Epithelial cell of esophagus (primary cell): Measurements from ENCODE around the gene PLBD2.

Experiments
- DNase-seq: peaks from one replicate; pipeline ENCODE4 v3.0.0; 2010; ENCODE audit warnings: low read depth
- H3K4me3 ChIP-seq: 2 replicates; pipeline ENCODE4 v1.5.1; 2011; ENCODE audit warnings: mild to moderate bottlenecking, low read length, control low read depth
- CTCF ChIP-seq: IDR thresholded peaks from 2 replicates; pipeline ENCODE4 v1.5.1; 2011; ENCODE audit warnings: low read depth, mild to moderate bottlenecking, low read length, control low read depth, inconsistent platforms; ENCODE audit not compliant: insufficient read depth; ENCODE audit errors: missing control alignments

PLBD2 gene

GRCh38 chr12:113424915-113425823 lies 66.8 kb downstream of the PLBD2 start:
- no peak overlapping the region for H3K4me3 ChIP-seq
- TF ChIP-seq CTCF, result peak; percentile 77
- peak; percentile 60 for DNase-seq

- no peak for TF ChIP-seq CTCF
Observed at GRCh38 chr12:113425960-113426453, 67.6 kb downstream of the PLBD2 start.

GRCh38 chr12:113427882-113428281 lies 69.5 kb downstream of the PLBD2 start:
- TF ChIP-seq CTCF, result no peak
- H3K4me3 ChIP-seq, result no peak overlapping the region
- DNase-seq, result no peak

More at GRCh38 chr12:113425960-113426453, 67.6 kb downstream of the PLBD2 start:
- DNase-seq, result no peak
- no peak overlapping the region for H3K4me3 ChIP-seq

- TF ChIP-seq CTCF, result no peak
- no peak for DNase-seq
- H3K4me3 ChIP-seq, result no peak overlapping the region
Observed at GRCh38 chr12:113428482-113428881, 70.1 kb downstream of the PLBD2 start.

- TF ChIP-seq CTCF, result no peak
Observed at GRCh38 chr12:113432986-113433385, 74.6 kb downstream of the PLBD2 start.

GRCh38 chr12:113435367-113435766 lies 77.0 kb downstream of the PLBD2 start:
- no peak for TF ChIP-seq CTCF
- no peak for DNase-seq
- H3K4me3 ChIP-seq, result no peak overlapping the region

More at GRCh38 chr12:113432986-113433385, 74.6 kb downstream of the PLBD2 start:
- H3K4me3 ChIP-seq, result no peak overlapping the region
- DNase-seq, result no peak
